GM23248 (cell line): ENCODE results near the gene SLFN13. TPM values are rescaled to one million over a fixed set of nuclear protein-coding genes. Genes with fewer than 3 reads are reported as not detected.

ENCODE experiments used
- DNase-seq: peaks from one replicate; pipeline ENCODE4 v3.0.0-alpha.2; 2015
- H2AFZ ChIP-seq: fragments of 200-600 bp; sonication (generic); 2 replicates; pipeline ENCODE4 v1.6.1; 2016; ENCODE audit warnings: antibody characterized with exemption
- H3F3A ChIP-seq: fragments of 200-600 bp; sonication (generic); 2 replicates; pipeline ENCODE4 v1.6.1; 2016; ENCODE audit warnings: mild to moderate bottlenecking, antibody characterized with exemption, mixed run types; ENCODE audit not compliant: insufficient read depth
- H3K27ac ChIP-seq: fragments of 200-600 bp; sonication (generic); 2 replicates; pipeline ENCODE4 v1.5.1; 2016; ENCODE audit warnings: mild to moderate bottlenecking
- H3K27me3 ChIP-seq: fragments of 200-600 bp; sonication (generic); replicated peaks from 2 replicates; pipeline ENCODE4 v1.6.1; 2016; ENCODE audit warnings: mild to moderate bottlenecking; ENCODE audit not compliant: insufficient read depth
- H3K36me3 ChIP-seq: fragments of 200-600 bp; sonication (generic); 2 replicates; pipeline ENCODE4 v1.6.1; 2016; ENCODE audit warnings: low read depth, mild to moderate bottlenecking
- H3K4me1 ChIP-seq: fragments of 200-600 bp; sonication (generic); 2 replicates; pipeline ENCODE4 v1.6.1; 2016; ENCODE audit warnings: mild to moderate bottlenecking; ENCODE audit not compliant: insufficient read depth
- H3K4me2 ChIP-seq: fragments of 200-600 bp; sonication (generic); one replicate; pipeline ENCODE4 v1.6.1; 2016; ENCODE audit warnings: mild to moderate bottlenecking; ENCODE audit not compliant: unreplicated experiment
- H3K4me3 ChIP-seq: fragments of 200-600 bp; sonication (generic); 2 replicates; pipeline ENCODE4 v1.5.1; 2016; ENCODE audit warnings: mild to moderate bottlenecking
- H3K79me2 ChIP-seq: fragments of 200-600 bp; sonication (generic); 2 replicates; pipeline ENCODE4 v1.6.1; 2016; ENCODE audit warnings: mild to moderate bottlenecking; ENCODE audit not compliant: insufficient read depth
- H3K9ac ChIP-seq: fragments of 200-600 bp; sonication (generic); 2 replicates; pipeline ENCODE4 v1.6.1; 2016; ENCODE audit warnings: mild to moderate bottlenecking
- H3K9me2 ChIP-seq: fragments of 200-600 bp; sonication (generic); 2 replicates; pipeline ENCODE4 v1.6.1; 2016; ENCODE audit warnings: mixed run types, mild to moderate bottlenecking, moderate library complexity; ENCODE audit not compliant: insufficient read depth
- H3K9me3 ChIP-seq: fragments of 200-600 bp; sonication (generic); one replicate; pipeline ENCODE4 v1.6.1; 2017; ENCODE audit warnings: low read depth
- H4K20me1 ChIP-seq: fragments of 200-600 bp; sonication (generic); 2 replicates; pipeline ENCODE4 v1.6.0; 2016; ENCODE audit not compliant: insufficient read depth
- EZH2 ChIP-seq: fragments of 200-600 bp; sonication (generic); IDR thresholded peaks from 2 replicates; pipeline ENCODE4 v1.6.1; 2018; ENCODE audit warnings: antibody characterized with exemption, mild to moderate bottlenecking; ENCODE audit not compliant: insufficient read depth, poor library complexity, severe bottlenecking
- EZH2phosphoT487 ChIP-seq: fragments of 200-600 bp; sonication (generic); IDR thresholded peaks from 2 replicates; pipeline ENCODE4 v1.6.1; 2018; ENCODE audit warnings: antibody characterized with exemption, moderate library complexity, mild to moderate bottlenecking, low read depth; ENCODE audit not compliant: insufficient read depth
- WGBS, 2 experiments: methylation state at CpG; one replicate each; pipeline ENCODE4 v1.1.6; 2015 to 2017; ENCODE audit warnings: low lambda C conversion rate in 2 of 2, low coverage in 1 of 2; ENCODE audit errors: missing lambda C conversion rate in 2 of 2; 5-methylcytosine and 5-hydroxymethylcytosine counted together
- in situ Hi-C: fragments of 300-500 bp; cut with MboI; formaldehyde crosslinking; loops from 2 replicates; pipeline ENCODE4 v1.15.0; 2020
- polyA plus RNA-seq: library from polyadenylated mRNA; unstranded; fragments of >200 nt; fragmentation: Nextera tagmentation; extraction: Ambion mirVana; gene quantifications from 2 replicates; pipeline ENCODE4 v1.2.1, GENCODE V29; 2016
- total RNA-seq: library from RNA; depleted of rRNA; stranded (reverse); fragments of >200 nt; shearing (Covaris generic); gene quantifications from 2 replicates; pipeline ENCODE4 v1.2.3, GENCODE V29; 2014

SLFN13 gene
- total and polyA plus RNA-seq, 2 experiments from 2014 or later, result 1.6 to 4.8 TPM

GRCh38 chr17:35453171-35453570 lies 4.6 kb upstream of the SLFN13 start:
- Histone ChIP-seq H4K20me1 (no peaks in the 10 kb centered on the region), H3K4me2 (no peak overlapping the region), H3K27ac (no peak overlapping the region), H3K4me1 (no peaks in the 10 kb centered on the region), H3K27me3 (peaks cover 57% of the 10 kb centered on the region), H3F3A (no peaks in the 10 kb centered on the region), H3K9me2 (no peaks in the 10 kb centered on the region), H2AFZ (no peak overlapping the region), H3K36me3 (no peaks in the 10 kb centered on the region), H3K9me3 (no peaks in the 10 kb centered on the region), H3K4me3 (no peak overlapping the region), H3K9ac (no peak overlapping the region), H3K79me2 (no peaks in the 10 kb centered on the region)
- DNase-seq, result no peak
- WGBS, 2 experiments, result 25 to 36% methylated on average over 1 of the region's 1 CpG
- in situ Hi-C loops, result no loop called here
- TF ChIP-seq EZH2phosphoT487, result no peak
- no peak for TF ChIP-seq EZH2

- H3K4me3 ChIP-seq, result peak overlapping the region; percentile 39
- peak overlapping the region; percentile 82 for H2AFZ ChIP-seq
- no peaks in the 10 kb centered on the region for H3K79me2 ChIP-seq
- no peaks in the 10 kb centered on the region for H4K20me1 ChIP-seq
- peak overlapping the region; percentile 62 for H3K4me2 ChIP-seq
- peaks cover 46% of the 10 kb centered on the region for H3K27me3 ChIP-seq
- DNase-seq, result peak; percentile 63
- TF ChIP-seq EZH2 (peak; percentile 40), EZH2phosphoT487 (0 out of 2 replicates have a peak, but pooled peaks have one; percentile 31)
- 6 to 9% methylated on average over 35 to 36 of the region's 36 CpGs for WGBS, 2 experiments
- H3K27ac ChIP-seq, result no peak overlapping the region
- no peaks in the 10 kb centered on the region for H3F3A ChIP-seq
- no peaks in the 10 kb centered on the region for H3K9me3 ChIP-seq
- H3K9ac ChIP-seq, result no peak overlapping the region
- H3K4me1 ChIP-seq, result no peaks in the 10 kb centered on the region
- no peaks in the 10 kb centered on the region for H3K36me3 ChIP-seq
- H3K9me2 ChIP-seq, result no peaks in the 10 kb centered on the region
- in situ Hi-C loops, result no loop called here
Measured at GRCh38 chr17:35449371-35449931, 885 bp upstream of the SLFN13 start.

- Histone ChIP-seq H4K20me1 (no peaks in the 10 kb centered on the region), H3K79me2 (no peaks in the 10 kb centered on the region), H3K9me2 (no peaks in the 10 kb centered on the region), H3K4me1 (no peaks in the 10 kb centered on the region), H3K36me3 (no peaks in the 10 kb centered on the region), H3K4me3 (peak overlapping the region; percentile 77), H3F3A (no peaks in the 10 kb centered on the region), H3K4me2 (peak overlapping the region; percentile 96), H3K9me3 (no peaks in the 10 kb centered on the region), H3K9ac (no peak overlapping the region), H3K27me3 (peaks cover 46% of the 10 kb centered on the region), H3K27ac (no peak overlapping the region), H2AFZ (peak overlapping the region; percentile 82)
- no peak for DNase-seq
- TF ChIP-seq EZH2 (no peak), EZH2phosphoT487 (no peak)
- in situ Hi-C loops, result no loop called here
- 12 to 15% methylated on average over 16 of the region's 16 CpGs for WGBS, 2 experiments
Measured at GRCh38 chr17:35448899-35449227, 297 bp upstream of the SLFN13 start.

GRCh38 chr17:35447499-35447898 lies 1.1 kb downstream of the SLFN13 start:
- DNase-seq, result no peak
- no peak for TF ChIP-seq EZH2
- no peak for TF ChIP-seq EZH2phosphoT487
- H3K4me2 ChIP-seq, result no peak overlapping the region
- no peaks in the 10 kb centered on the region for H3K4me1 ChIP-seq
- H3K27me3 ChIP-seq, result peaks cover 34% of the 10 kb centered on the region
- H3K9me2 ChIP-seq, result no peaks in the 10 kb centered on the region
- 52 to 56% methylated on average over 3 of the region's 3 CpGs for WGBS, 2 experiments
- H4K20me1 ChIP-seq, result no peaks in the 10 kb centered on the region
- in situ Hi-C loops, result no loop called here
- H3F3A ChIP-seq, result no peaks in the 10 kb centered on the region
- H2AFZ ChIP-seq, result no peak overlapping the region
- no peaks in the 10 kb centered on the region for H3K36me3 ChIP-seq
- H3K79me2 ChIP-seq, result no peaks in the 10 kb centered on the region
- H3K9me3 ChIP-seq, result no peaks in the 10 kb centered on the region
- no peak overlapping the region for H3K4me3 ChIP-seq
- no peak overlapping the region for H3K27ac ChIP-seq
- H3K9ac ChIP-seq, result no peak overlapping the region

GRCh38 chr17:35438433-35438832 lies 10.1 kb downstream of the SLFN13 start:
- H3K36me3 ChIP-seq, result no peaks in the 10 kb centered on the region
- no peaks in the 10 kb centered on the region for H3K9me3 ChIP-seq
- H3K27me3 ChIP-seq, result no peaks in the 10 kb centered on the region
- H3K4me3 ChIP-seq, result no peak overlapping the region
- no peaks in the 10 kb centered on the region for H3K9me2 ChIP-seq
- no peak overlapping the region for H2AFZ ChIP-seq
- H3K27ac ChIP-seq, result no peak overlapping the region
- in situ Hi-C loops, result no loop called here
- no peaks in the 10 kb centered on the region for H3F3A ChIP-seq
- DNase-seq, result no peak
- peaks cover 5% of the 10 kb centered on the region for H3K4me1 ChIP-seq
- no peak overlapping the region for H3K4me2 ChIP-seq
- H3K9ac ChIP-seq, result no peak overlapping the region
- TF ChIP-seq EZH2phosphoT487 (no peak), EZH2 (no peak)
- H4K20me1 ChIP-seq, result no peaks in the 10 kb centered on the region
- no peaks in the 10 kb centered on the region for H3K79me2 ChIP-seq
